Endothelial cell of umbilical vein (primary cell): ENCODE data around the gene MFSD8. TPM values are rescaled to one million over a fixed set of nuclear protein-coding genes. Genes with fewer than 3 reads are reported as not detected.

Experiments used
- BruUV-seq: library from RNA; stranded (reverse); fragments of 400-500 nt; replicated peaks from 2 replicates; lab custom pipeline; 2021; lab: Mats Ljungman, UMichigan
- CTCF ChIA-PET: fragments of 300-600, 350-600 bp; sonication (Branson Sonifier 250); formaldehyde crosslinking; loops from one replicate; lab custom pipeline; 2021; ENCODE audit warnings: antibody characterized with exemption, inconsistent platforms; lab: Charles Lee
- POLR2A ChIA-PET: fragments of 300-600, 350-600 bp; sonication (Branson Sonifier 250); formaldehyde crosslinking; loops from one replicate; lab custom pipeline; 2021; ENCODE audit warnings: antibody characterized with exemption, inconsistent platforms; lab: Charles Lee
- DNase-seq: peaks from one replicate; pipeline ENCODE4 v3.0.0-alpha.2; 2011; ENCODE audit warnings: low read depth, low spot score
- FAIRE-seq: peaks from 2 replicates; lab custom pipeline; 2011; peaks lifted over from hg19 to GRCh38; lab: Jason Lieb, UNC
- H2AFZ ChIP-seq: 2 replicates; pipeline ENCODE4 v1.6.0; 2012; ENCODE audit warnings: low read depth, low read length, control low read depth, inconsistent platforms
- H3K27ac ChIP-seq: 2 replicates; pipeline ENCODE4 v1.5.1; 2011; ENCODE audit warnings: low read depth, mild to moderate bottlenecking, control low read depth, low read length, moderate library complexity; ENCODE audit not compliant: insufficient read depth
- H3K27me3 ChIP-seq, 2 experiments: 2 replicates each; pipeline versions ENCODE4 v1.6.0 to v1.6.1; 2011; ENCODE audit warnings: low read length in 2 of 2, mixed read lengths in 1 of 2; ENCODE audit not compliant: control insufficient read depth in 2 of 2, insufficient read depth in 2 of 2
- H3K36me3 ChIP-seq, 2 experiments: 2 replicates in 1 of 2; 3 replicates in 1 of 2; pipeline ENCODE4 v1.5.1; 2011; ENCODE audit warnings: low read length in 2 of 2, mild to moderate bottlenecking in 1 of 2, moderate library complexity in 1 of 2; ENCODE audit not compliant: control insufficient read depth in 2 of 2, insufficient read depth in 2 of 2; ENCODE audit errors: extremely low read depth in 1 of 2
- H3K4me1 ChIP-seq: 3 replicates; pipeline ENCODE4 v1.5.1; 2011; ENCODE audit warnings: mild to moderate bottlenecking, low read length; ENCODE audit not compliant: control insufficient read depth, insufficient read depth; ENCODE audit errors: extremely low read depth
- H3K4me2 ChIP-seq: 2 replicates; pipeline ENCODE4 v1.6.1; 2011; ENCODE audit warnings: low read length, control low read depth, mixed read lengths; ENCODE audit not compliant: insufficient read depth
- H3K4me3 ChIP-seq, 3 experiments: fragments of 200-600 bp in 1 of 3; sonication (generic), shearing (Covaris generic) in 1 of 3; replicated peaks in 1 of 3; 2 replicates each; pipeline ENCODE4 v1.5.1; 2011 to 2016; ENCODE audit warnings: control low read depth in 3 of 3, low read length in 3 of 3, mild to moderate bottlenecking in 2 of 3, inconsistent platforms in 1 of 3, low read depth in 1 of 3, moderate library complexity in 1 of 3; ENCODE audit not compliant: insufficient read depth in 1 of 3
- H3K79me2 ChIP-seq: 2 replicates; pipeline ENCODE4 v1.6.0; 2012; ENCODE audit warnings: low read length, inconsistent platforms; ENCODE audit not compliant: control insufficient read depth, insufficient read depth
- H3K9ac ChIP-seq: replicated peaks from 2 replicates; pipeline ENCODE3; 2011; ENCODE audit warnings: low read length, control low read depth; ENCODE audit not compliant: insufficient read depth; ENCODE audit errors: extremely low read depth
- H3K9me1 ChIP-seq: replicated peaks from 3 replicates; pipeline ENCODE4 v1.6.0; 2011; ENCODE audit warnings: mild to moderate bottlenecking, low read length; ENCODE audit not compliant: control insufficient read depth, insufficient read depth; ENCODE audit errors: extremely low read depth
- H3K9me3 ChIP-seq: replicated peaks from 2 replicates; pipeline ENCODE4 v1.5.1; 2012; ENCODE audit warnings: low read length, inconsistent platforms; ENCODE audit not compliant: control insufficient read depth, insufficient read depth
- H4K20me1 ChIP-seq: replicated peaks from 2 replicates; pipeline ENCODE3; 2011; ENCODE audit warnings: mild to moderate bottlenecking, low read length; ENCODE audit not compliant: control insufficient read depth, insufficient read depth; ENCODE audit errors: extremely low read depth
- EZH2 ChIP-seq: IDR thresholded peaks from 2 replicates; pipeline ENCODE4 v1.6.1; 2012; ENCODE audit warnings: borderline replicate concordance, low read depth, mild to moderate bottlenecking, moderate library complexity, low read length, inconsistent platforms; ENCODE audit not compliant: severe bottlenecking
- FOS ChIP-seq: IDR thresholded peaks from 2 replicates; pipeline ENCODE4 v1.6.1; 2011; ENCODE audit warnings: mild to moderate bottlenecking, low read length, moderate library complexity, borderline replicate concordance; ENCODE audit not compliant: insufficient read depth
- GATA2 ChIP-seq: IDR thresholded peaks from 2 replicates; pipeline ENCODE4 v1.7.0; 2011; ENCODE audit warnings: low read depth, mild to moderate bottlenecking, moderate library complexity, mixed read lengths, low read length; ENCODE audit not compliant: insufficient read length, insufficient read depth
- JUN ChIP-seq: IDR thresholded peaks from 2 replicates; pipeline ENCODE4 v1.6.1; 2011; ENCODE audit warnings: borderline replicate concordance, low read depth; ENCODE audit not compliant: insufficient read length, insufficient read depth
- MYC ChIP-seq: IDR thresholded peaks from one replicate; pipeline ENCODE4 v1.6.1; 2011; ENCODE audit warnings: mild to moderate bottlenecking, low read depth, low read length
- POLR2A ChIP-seq: IDR thresholded peaks from 2 replicates; pipeline ENCODE4 v1.6.1; 2012; ENCODE audit warnings: low read depth, mild to moderate bottlenecking, control low read depth, low read length
- POLR2AphosphoS5 ChIP-seq: IDR thresholded peaks from 2 replicates; pipeline ENCODE4 v1.6.1; 2012; ENCODE audit warnings: low read depth, mild to moderate bottlenecking, control low read depth, low read length, moderate library complexity; ENCODE audit not compliant: insufficient read depth
- dilution Hi-C: fragments of 300-500 bp; cut with MboI; formaldehyde crosslinking; loops from one replicate; pipeline ENCODE4 v1.15.0; 2019; ENCODE audit warnings: low sequenced_read_pairs; ENCODE audit not compliant: extremely low pct_ligation_motif_present
- intact Hi-C: fragments of 100-400 bp; cut with micrococcal nuclease; formaldehyde crosslinking; loops from one replicate; pipeline ENCODE4 v1.10.0; 2022
- polyA plus RNA-seq, 4 experiments: library from polyadenylated mRNA; depleted of rRNA in 3 of 4; stranded (reverse) in 3 of 4; unstranded in 1 of 4; fragments of >200 nt; gene quantifications; 2 replicates each; pipeline versions ENCODE4 v1.2.1 to v1.2.3, GENCODE V29; 2011 to 2012; ENCODE audit warnings: missing spikeins in 1 of 4
- total RNA-seq: library from RNA; stranded (reverse); gene quantifications from 2 replicates; pipeline ENCODE4 v1.2.3, GENCODE V29; 2021
- TF ChIP-seq, protein P1 (sequence below), 2 donors: IDR thresholded peaks; 1 replicate in 1 of 2; 2 replicates in 1 of 2; pipeline ENCODE4 v1.5.1; 2011; ENCODE audit warnings: low read length in 2 of 2, mild to moderate bottlenecking in 2 of 2, moderate library complexity in 2 of 2, control low read depth in 1 of 2, inconsistent platforms in 1 of 2, low read depth in 1 of 2; ENCODE audit not compliant: insufficient read depth in 1 of 2; ENCODE audit errors: extremely low read depth in 1 of 2
- TF ChIP-seq, protein P2 (sequence below): IDR thresholded peaks from 2 replicates; pipeline ENCODE4 v1.6.1; 2011; ENCODE audit not compliant: insufficient read depth, insufficient read length

Gene MFSD8
- total and polyA plus RNA-seq, 2 donors (not counting 3 experiments of a cell fraction or from before 2014, with no cell fraction given) = 11.5 to 19.4 TPM

DNA sequence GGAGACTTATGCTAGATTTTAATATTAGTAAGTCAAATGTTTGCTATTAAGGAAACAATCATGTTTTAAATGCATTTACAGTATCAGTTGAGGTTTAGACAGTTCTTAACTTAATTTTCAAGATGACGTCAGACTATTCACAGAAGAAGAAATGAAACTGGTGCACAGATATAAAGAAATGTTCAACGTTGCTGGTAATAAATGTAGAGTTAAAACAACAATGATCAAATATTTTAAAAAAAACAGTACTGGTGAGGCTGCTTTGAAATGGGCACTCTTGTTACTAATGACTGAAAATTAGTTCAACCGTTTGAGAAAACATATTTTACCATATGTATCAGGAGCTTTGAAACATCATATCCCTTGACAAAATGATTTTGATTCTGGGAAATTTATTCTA, 44.5 kb upstream of the MFSD8 start:
- H3K27me3 ChIP-seq = no peaks in the 10 kb centered on the region

DNA sequence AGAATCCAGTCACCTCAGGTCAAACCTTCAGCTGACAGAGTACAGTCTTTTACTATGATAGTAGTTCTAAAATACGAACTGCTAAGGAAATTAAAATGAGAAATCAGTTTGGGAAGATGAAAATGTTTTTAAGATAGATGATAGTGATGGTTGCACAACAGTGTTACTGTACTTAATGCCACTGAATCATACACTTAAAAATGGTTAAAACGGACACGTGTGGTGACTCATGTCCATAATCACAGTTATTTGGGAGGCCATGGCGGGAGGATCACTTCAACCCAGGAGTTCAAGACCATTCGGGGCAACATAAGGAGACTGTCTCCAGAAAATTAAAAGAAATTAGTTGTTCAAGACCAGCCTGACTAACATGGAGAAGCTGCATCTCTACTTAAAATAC, 41.6 kb upstream of the MFSD8 start:
- TF ChIP-seq EZH2 (no peak), POLR2AphosphoS5 (no peak), FOS (no peak), POLR2A (no peak), MYC (no peak), JUN (no peak), GATA2 (no peak)
- TF ChIP-seq, protein P1, sequence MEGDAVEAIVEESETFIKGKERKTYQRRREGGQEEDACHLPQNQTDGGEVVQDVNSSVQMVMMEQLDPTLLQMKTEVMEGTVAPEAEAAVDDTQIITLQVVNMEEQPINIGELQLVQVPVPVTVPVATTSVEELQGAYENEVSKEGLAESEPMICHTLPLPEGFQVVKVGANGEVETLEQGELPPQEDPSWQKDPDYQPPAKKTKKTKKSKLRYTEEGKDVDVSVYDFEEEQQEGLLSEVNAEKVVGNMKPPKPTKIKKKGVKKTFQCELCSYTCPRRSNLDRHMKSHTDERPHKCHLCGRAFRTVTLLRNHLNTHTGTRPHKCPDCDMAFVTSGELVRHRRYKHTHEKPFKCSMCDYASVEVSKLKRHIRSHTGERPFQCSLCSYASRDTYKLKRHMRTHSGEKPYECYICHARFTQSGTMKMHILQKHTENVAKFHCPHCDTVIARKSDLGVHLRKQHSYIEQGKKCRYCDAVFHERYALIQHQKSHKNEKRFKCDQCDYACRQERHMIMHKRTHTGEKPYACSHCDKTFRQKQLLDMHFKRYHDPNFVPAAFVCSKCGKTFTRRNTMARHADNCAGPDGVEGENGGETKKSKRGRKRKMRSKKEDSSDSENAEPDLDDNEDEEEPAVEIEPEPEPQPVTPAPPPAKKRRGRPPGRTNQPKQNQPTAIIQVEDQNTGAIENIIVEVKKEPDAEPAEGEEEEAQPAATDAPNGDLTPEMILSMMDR (IDR thresholded peaks at IDR 0.05; ENCODE audit: extremely low read depth in 1 of 2, insufficient read depth in 1 of 2, low read depth in 1 of 2, low read length in 2 of 2) = no peak
- TF ChIP-seq, protein P2, sequence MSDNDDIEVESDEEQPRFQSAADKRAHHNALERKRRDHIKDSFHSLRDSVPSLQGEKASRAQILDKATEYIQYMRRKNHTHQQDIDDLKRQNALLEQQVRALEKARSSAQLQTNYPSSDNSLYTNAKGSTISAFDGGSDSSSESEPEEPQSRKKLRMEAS = no peak
- Histone ChIP-seq H3K4me3 (no peak overlapping the region), H3K9ac (no peak overlapping the region), H3K36me3 (peaks cover 0 to 3% of the 10 kb centered on the region in 2 experiments), H3K4me1 (no peaks in the 10 kb centered on the region), H3K4me2 (no peak overlapping the region), H3K27ac (no peak overlapping the region), H3K9me1 (no peaks in the 10 kb centered on the region), H3K79me2 (no peaks in the 10 kb centered on the region), H3K9me3 (no peaks in the 10 kb centered on the region), H4K20me1 (no peaks in the 10 kb centered on the region), H3K27me3 (no peaks in the 10 kb centered on the region), H2AFZ (no peak overlapping the region)
- intact Hi-C loops (no loop called here), dilution Hi-C loops (no loop called here)
- DNase-seq (no peak), FAIRE-seq (no peak)
- POLR2A ChIA-PET = no interaction called here
- CTCF ChIA-PET = interaction anchor here (1.2 kb wide), 3 partner anchors 9 to 62 kb away, joined by 3 read pairs; no protein-coding TSS in a partner anchor
- no TSS peak for BruUV-seq

More for the DNA sequence above, 44.5 kb upstream of the MFSD8 start:
- Histone ChIP-seq H3K9ac (no peak overlapping the region), H3K9me3 (no peaks in the 10 kb centered on the region), H3K4me3 (no peak overlapping the region), H4K20me1 (no peaks in the 10 kb centered on the region), H3K9me1 (no peaks in the 10 kb centered on the region), H3K4me2 (no peak overlapping the region), H2AFZ (no peak overlapping the region), H3K4me1 (no peaks in the 10 kb centered on the region), H3K27ac (no peak overlapping the region), H3K79me2 (no peaks in the 10 kb centered on the region), H3K36me3 (peaks cover 0 to 3% of the 10 kb centered on the region in 2 experiments)
- DNase-seq = no peak
- dilution Hi-C loops = no loop called here
- intact Hi-C loops = no loop called here
- POLR2A ChIA-PET = no interaction called here
- FAIRE-seq = no peak
- CTCF ChIA-PET = no interaction called here
- no TSS peak for BruUV-seq
- TF ChIP-seq, protein P1 (IDR thresholded peaks at IDR 0.05; ENCODE audit: extremely low read depth in 1 of 2, insufficient read depth in 1 of 2, low read depth in 1 of 2, low read length in 2 of 2) = no peak
- TF ChIP-seq EZH2 = no peak
- TF ChIP-seq POLR2AphosphoS5 = no peak
- no peak for TF ChIP-seq JUN
- TF ChIP-seq, protein P2 = no peak
